Measurements from ENCODE around the gene HSH2D. TPM values are rescaled to one million over a fixed set of nuclear protein-coding genes. Genes with fewer than 3 reads are reported as not detected.
A peak's percentile ranks its signal among the peaks of the same experiment; 100 is the strongest.

Gene HSH2D
- total and polyA plus RNA-seq, 9 of the 15 experiments (the other 6 are each of a cell fraction or from before 2014, with no cell fraction given): 0.03 to 1.1 (median 0.35) TPM; not detected in 1

- TF ChIP-seq NR1H2 (CRISPR knock-in tag; IDR thresholded peaks at IDR 0.05) (no peak), DPF2 (IDR thresholded peaks at IDR 0.05) (0 out of 2 replicates have a peak, but pooled peaks have one; percentile 9), SMAD3 (CRISPR knock-in tag; conservative IDR thresholded peaks at IDR 0.05) (no peak), XRCC5 (IDR thresholded peaks at IDR 0.05; ENCODE audit: low read depth, low read length) (no peak), CHD4 (IDR thresholded peaks at IDR 0.05; ENCODE audit: insufficient read depth, insufficient replicate concordance, low read depth, low read length, poor library complexity, severe bottlenecking) (peak; percentile 97), C11orf30 (IDR thresholded peaks at IDR 0.05; ENCODE audit: low read depth) (no peak), PBX2 (CRISPR knock-in tag; IDR thresholded peaks at IDR 0.05; ENCODE audit: low read depth) (no peak), PBX2 (tag; conservative IDR thresholded peaks at IDR 0.05; ENCODE audit: low read depth) (no peak), FOXJ3 (CRISPR knock-in tag; IDR thresholded peaks at IDR 0.05) (no peak), ZNF785 (CRISPR knock-in tag; IDR thresholded peaks at IDR 0.05) (no peak), SRF (CRISPR knock-in tag; IDR thresholded peaks at IDR 0.05) (0 out of 4 replicates have a peak, but pooled peaks of 1 of the 2 experiments have one; percentile 4), HMGN3 (IDR thresholded peaks at IDR 0.05; ENCODE audit: borderline replicate concordance, extremely low read depth, insufficient read length, low read depth, low read length) (no peak), ZNF583 (CRISPR knock-in tag; IDR thresholded peaks at IDR 0.05) (no peak), KAT7 (CRISPR knock-in tag; IDR thresholded peaks at IDR 0.05; ENCODE audit: borderline replicate concordance) (0 out of 2 replicates have a peak, but pooled peaks have one; percentile 46), RB1 (IDR thresholded peaks at IDR 0.05; ENCODE audit: low read depth) (no peak), MCM5 (IDR thresholded peaks at IDR 0.05; ENCODE audit: low read depth) (no peak), ZBED1 (IDR thresholded peaks at IDR 0.05) (no peak), HMG20B (CRISPR knock-in tag; IDR thresholded peaks at IDR 0.05) (no peak), ZNF79 (CRISPR knock-in tag; IDR thresholded peaks at IDR 0.05; ENCODE audit: low read depth) (no peak), PCBP1 (IDR thresholded peaks at IDR 0.05; ENCODE audit: low read depth, low read length, poor library complexity, severe bottlenecking) (peak; percentile 4), ILK (tag; IDR thresholded peaks at IDR 0.05; ENCODE audit: borderline replicate concordance, low read depth) (no peak), CBX3 (IDR thresholded peaks at IDR 0.05; ENCODE audit: borderline replicate concordance in 1 of 2, low read length in 2 of 2) (0 out of 3 replicates have a peak, but pooled peaks of 1 of the 2 experiments have one; percentile 11), ZBTB9 (CRISPR knock-in tag; IDR thresholded peaks at IDR 0.05) (no peak), ZNF217 (CRISPR knock-in tag; IDR thresholded peaks at IDR 0.05) (no peak)
Observed at GRCh38 chr19:16111909-16112752, 31.4 kb upstream of the HSH2D start (continued).

Measured in K562 (cell line).